ENCODE measurements around the gene IGFL4. TPM values are rescaled to one million over a fixed set of nuclear protein-coding genes. Genes with fewer than 3 reads are reported as not detected.

The IGFL4 gene
- total and polyA plus RNA-seq, 2 of the 13 experiments (the other 11 are each of a cell fraction or from before 2014, with no cell fraction given), result 1.2 to 1.4 TPM

- intact Hi-C loops (cut with micrococcal nuclease; ENCODE audit: unreplicated experiment), result no loop called here
- no peak for ATAC-seq
- CTCF ChIA-PET (ENCODE audit: low intra/inter-chr PET ratio, low total read pairs), result no interaction called here
- TF ChIP-seq AHDC1 (CRISPR knock-in tag; IDR thresholded peaks at IDR 0.05; ENCODE audit: borderline replicate concordance) (no peak), RFX1 (IDR thresholded peaks at IDR 0.05) (no peak), ZNF616 (CRISPR knock-in tag; IDR thresholded peaks at IDR 0.05; ENCODE audit: low read depth) (no peak), HBP1 (CRISPR knock-in tag; IDR thresholded peaks at IDR 0.05; ENCODE audit: low read depth) (no peak), ZNF720 (CRISPR knock-in tag; IDR thresholded peaks at IDR 0.05) (no peak), ZNF263 (CRISPR knock-in tag; IDR thresholded peaks at IDR 0.05) (no peak), SALL1 (CRISPR knock-in tag; IDR thresholded peaks at IDR 0.05) (no peak), TGIF2 (CRISPR knock-in tag; IDR thresholded peaks at IDR 0.05) (no peak), LRRFIP1 (CRISPR knock-in tag; conservative IDR thresholded peaks at IDR 0.05) (no peak), SALL2 (CRISPR knock-in tag; IDR thresholded peaks at IDR 0.05) (no peak)
Observed at GRCh38 chr19:46000491-46001246, 40.1 kb downstream of the IGFL4 start.

More at GRCh38 chr19:46000491-46001246, 40.1 kb downstream of the IGFL4 start:
- POLR2A ChIA-PET, result no interaction called here
- Histone ChIP-seq H3K4me2 (ENCODE audit: low read depth, low read length) (no peak overlapping the region), H3K4me3 (replicated peaks in 1 of 3; ENCODE audit: insufficient read depth in 1 of 3, low read depth in 2 of 3, low read length in 3 of 3) (no peak overlapping the region), H2AFZ (ENCODE audit: low read length) (no peak overlapping the region), H3K4me1 (ENCODE audit: insufficient read depth, low read length) (peaks cover 12% of the 10 kb centered on the region; the same call in 1 of the 2 replicates), H3K27ac (ENCODE audit: extremely low read length, insufficient read depth, low read length) (no peak overlapping the region), H3K79me2 (ENCODE audit: insufficient read depth, low read length) (peaks cover 7% of the 10 kb centered on the region), H3K9ac (ENCODE audit: insufficient read depth, low read depth, low read length) (no peak overlapping the region), H4K20me1 (ENCODE audit: insufficient read depth, low read length) (no peaks in the 10 kb centered on the region), H3K9me3 (ENCODE audit: low read length) (no peaks in the 10 kb centered on the region), H3K27me3 (ENCODE audit: control insufficient read depth in 1 of 2, insufficient read depth in 2 of 2, low read length in 2 of 2) (no peaks in the 10 kb centered on the region), H3K36me3 (replicated peaks in 1 of 2; ENCODE audit: control insufficient read depth in 1 of 2, insufficient read depth in 2 of 2, low read length in 2 of 2) (0 out of 5 replicates have a peak, but pooled peaks cover 0 to 1% of the 10 kb centered on the region in 2 experiments)
- FAIRE-seq (no peak), DNase-seq (ENCODE audit: low spot score) (no peak)
- in situ Hi-C loops (cut with HindIII; ENCODE audit: extremely low pct_ligation_motif_present, low pct_unique_long_range_greater_than_20kb), result loop anchor here (10.0 kb wide), 1 partner anchor 86 kb away; the partner anchor contains the start of gene NANOS2
- no TSS peak for BruUV-seq (replicated peaks)
- WGBS (ENCODE audit: low lambda C conversion rate), result 93% methylated on average over 33 of the region's 34 CpGs
